Vagina (tissue), 2 donors: ENCODE measurements around the gene UBXN4. TPM values are rescaled to one million over a fixed set of nuclear protein-coding genes. Genes with fewer than 3 reads are reported as not detected.
"Not testable (repeated sequence)": the region's sequence is repeated elsewhere in the genome, so short reads cannot be mapped to it uniquely, and the experiment has no call there.

Experiments
- DNase-seq, 2 donors: peaks; one replicate each; pipeline ENCODE4 v3.0.0-alpha.2; 2017; ENCODE audit errors: extremely low spot score in 2 of 2
- H3K27ac ChIP-seq: fragments of 200-600 bp; sonication (generic); one replicate; pipeline ENCODE4 v1.5.1; 2019
- H3K27me3 ChIP-seq: fragments of 200-600 bp; sonication (generic); one replicate; pipeline ENCODE4 v1.5.1; 2019
- H3K36me3 ChIP-seq, 2 donors: fragments of 200-600 bp; sonication (generic); one replicate each; pipeline ENCODE4 v1.5.1; 2017 to 2019
- H3K4me1 ChIP-seq: fragments of 200-600 bp; sonication (generic); one replicate; pipeline ENCODE4 v1.5.1; 2019
- H3K4me3 ChIP-seq, 2 donors: fragments of 200-600 bp; sonication (generic); 1 replicate in 1 of 2; 2 replicates in 1 of 2; pipeline ENCODE4 v1.5.1; 2016 to 2019
- H3K9me3 ChIP-seq: fragments of 200-600 bp; sonication (generic); one replicate; pipeline ENCODE4 v1.5.1; 2019
- POLR2A ChIP-seq, 2 donors: fragments of 450-650 bp; IDR thresholded peaks; one replicate each; pipeline ENCODE4 v1.6.1; 2017; ENCODE audit warnings: antibody characterized with exemption in 2 of 2, mild to moderate bottlenecking in 2 of 2, moderate library complexity in 2 of 2
- POLR2AphosphoS5 ChIP-seq, 2 donors: sonication (generic); formaldehyde crosslinking; IDR thresholded peaks; one replicate each; pipeline ENCODE4 v1.9.0; 2017; ENCODE audit warnings: antibody characterized with exemption in 2 of 2, mild to moderate bottlenecking in 2 of 2, low read depth in 1 of 2; ENCODE audit not compliant: insufficient read depth in 1 of 2
- intact Hi-C: fragments of 100-400 bp; cut with DNase I; formaldehyde crosslinking; loops from one replicate; pipeline ENCODE4 v1.15.1; 2023
- total RNA-seq: library from RNA; depleted of rRNA; stranded (reverse); fragments of >200 nt; gene quantifications from one replicate; pipeline ENCODE4 v1.2.3, GENCODE V29; 2016
- TF ChIP-seq, protein P1 (sequence below), 3 experiments: fragments of 450-650 bp in 2 of 3; fragments of 200-600 bp in 1 of 3; sonication (generic) in 1 of 3; IDR thresholded peaks; one replicate each; pipeline ENCODE4 v1.5.1; 2017 to 2019; ENCODE audit warnings: antibody characterized with exemption in 3 of 3, mild to moderate bottlenecking in 2 of 3, moderate library complexity in 2 of 3

Gene UBXN4
- total RNA-seq, 1 donor from 2014 or later: 51.6 TPM

- Histone ChIP-seq H3K9me3 (no peaks in the 10 kb centered on the region), H3K27me3 (no peaks in the 10 kb centered on the region), H3K36me3 (no peaks in the 10 kb centered on the region), H3K4me3 (no peak overlapping the region), H3K27ac (no peak overlapping the region), H3K4me1 (no peaks in the 10 kb centered on the region)
- TF ChIP-seq, protein P1, sequence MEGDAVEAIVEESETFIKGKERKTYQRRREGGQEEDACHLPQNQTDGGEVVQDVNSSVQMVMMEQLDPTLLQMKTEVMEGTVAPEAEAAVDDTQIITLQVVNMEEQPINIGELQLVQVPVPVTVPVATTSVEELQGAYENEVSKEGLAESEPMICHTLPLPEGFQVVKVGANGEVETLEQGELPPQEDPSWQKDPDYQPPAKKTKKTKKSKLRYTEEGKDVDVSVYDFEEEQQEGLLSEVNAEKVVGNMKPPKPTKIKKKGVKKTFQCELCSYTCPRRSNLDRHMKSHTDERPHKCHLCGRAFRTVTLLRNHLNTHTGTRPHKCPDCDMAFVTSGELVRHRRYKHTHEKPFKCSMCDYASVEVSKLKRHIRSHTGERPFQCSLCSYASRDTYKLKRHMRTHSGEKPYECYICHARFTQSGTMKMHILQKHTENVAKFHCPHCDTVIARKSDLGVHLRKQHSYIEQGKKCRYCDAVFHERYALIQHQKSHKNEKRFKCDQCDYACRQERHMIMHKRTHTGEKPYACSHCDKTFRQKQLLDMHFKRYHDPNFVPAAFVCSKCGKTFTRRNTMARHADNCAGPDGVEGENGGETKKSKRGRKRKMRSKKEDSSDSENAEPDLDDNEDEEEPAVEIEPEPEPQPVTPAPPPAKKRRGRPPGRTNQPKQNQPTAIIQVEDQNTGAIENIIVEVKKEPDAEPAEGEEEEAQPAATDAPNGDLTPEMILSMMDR (IDR thresholded peaks at IDR 0.05): no peak
- no peak for TF ChIP-seq POLR2AphosphoS5 (IDR thresholded peaks at IDR 0.05; ENCODE audit: insufficient read depth in 1 of 2, low read depth in 1 of 2)
- TF ChIP-seq POLR2A (IDR thresholded peaks at IDR 0.05): no peak
- no peak for DNase-seq
- intact Hi-C loops: no loop called here
These were observed 33.5 kb upstream of the UBXN4 start for GRCh38 chr2:135708159-135708558.

- intact Hi-C loops: no loop called here
- Histone ChIP-seq H3K9me3 (no peaks in the 10 kb centered on the region), H3K4me1 (no peaks in the 10 kb centered on the region), H3K4me3 (no peak overlapping the region), H3K27me3 (no peaks in the 10 kb centered on the region), H3K36me3 (peaks cover 0 to 3% of the 10 kb centered on the region in 2 donors), H3K27ac (no peak overlapping the region)
- DNase-seq: no peak
- TF ChIP-seq POLR2AphosphoS5 (IDR thresholded peaks at IDR 0.05; ENCODE audit: insufficient read depth in 1 of 2, low read depth in 1 of 2): no peak
- TF ChIP-seq, protein P1 (IDR thresholded peaks at IDR 0.05): peak; percentile 85 to 97 (median 85)
These were observed 31.7 kb upstream of the UBXN4 start for GRCh38 chr2:135709992-135710391.

GRCh38 chr2:135715086-135715485 is 26.6 kb upstream of the UBXN4 start:
- H3K4me1 ChIP-seq, DNase-seq, H3K27ac ChIP-seq, H3K4me3 ChIP-seq, intact Hi-C loops, H3K9me3 ChIP-seq, H3K27me3 ChIP-seq: not testable (repeated sequence)
- peaks cover 0 to 25% of the 10 kb centered on the region in 2 donors for H3K36me3 ChIP-seq

DNA sequence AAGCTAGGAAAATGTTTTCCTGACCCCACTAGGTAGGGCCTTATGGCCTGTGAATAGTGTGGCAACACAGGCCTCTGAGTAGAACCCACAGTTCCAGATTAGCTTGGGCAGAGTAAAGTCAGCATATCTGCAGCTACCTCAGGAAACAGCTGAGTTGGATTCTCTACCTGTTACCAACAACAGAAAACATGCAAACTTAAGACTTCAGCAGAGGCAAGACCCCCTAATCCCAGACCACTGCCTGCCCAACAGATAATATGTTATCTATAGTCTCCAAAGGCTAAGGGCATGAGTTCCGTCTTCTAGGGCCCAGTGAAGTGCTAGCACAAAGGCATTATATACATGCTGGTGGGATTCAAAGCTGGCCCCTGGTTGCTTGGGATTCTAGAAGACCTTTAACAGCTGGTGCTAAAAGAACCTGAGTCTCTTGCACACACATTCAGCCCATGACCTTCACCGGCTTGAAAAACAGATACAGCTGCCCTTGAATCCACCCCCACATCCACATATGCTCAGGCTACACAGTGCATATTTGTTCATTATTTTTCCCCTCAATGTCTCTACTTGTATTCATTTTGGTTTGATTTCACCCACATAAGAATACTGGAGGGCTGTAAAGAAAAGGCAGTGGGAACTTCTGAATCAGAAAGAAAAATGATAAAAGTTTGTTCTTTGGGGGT is 13.5 kb upstream of the UBXN4 start:
- no peak overlapping the region for H3K27ac ChIP-seq
- TF ChIP-seq, protein P1 (IDR thresholded peaks at IDR 0.05): no peak
- no peak for TF ChIP-seq POLR2AphosphoS5 (IDR thresholded peaks at IDR 0.05; ENCODE audit: insufficient read depth in 1 of 2, low read depth in 1 of 2)
- TF ChIP-seq POLR2A (IDR thresholded peaks at IDR 0.05): no peak
- no peak overlapping the region for H3K4me3 ChIP-seq
- H3K36me3 ChIP-seq: peaks cover 0 to 7% of the 10 kb centered on the region in 2 donors
- no peaks in the 10 kb centered on the region for H3K4me1 ChIP-seq
- intact Hi-C loops: no loop called here
- no peak for DNase-seq
- no peaks in the 10 kb centered on the region for H3K27me3 ChIP-seq
- H3K9me3 ChIP-seq: no peaks in the 10 kb centered on the region

GRCh38 chr2:135732561-135732960 is 9.1 kb upstream of the UBXN4 start:
- no peak for TF ChIP-seq POLR2A (IDR thresholded peaks at IDR 0.05)
- TF ChIP-seq, protein P1 (IDR thresholded peaks at IDR 0.05): no peak
- TF ChIP-seq POLR2AphosphoS5 (IDR thresholded peaks at IDR 0.05; ENCODE audit: insufficient read depth in 1 of 2, low read depth in 1 of 2): no peak
- H3K4me3 ChIP-seq: no peak overlapping the region
- no peak for DNase-seq
- intact Hi-C loops: no loop called here
- no peak overlapping the region for H3K27ac ChIP-seq
- no peaks in the 10 kb centered on the region for H3K27me3 ChIP-seq
- no peaks in the 10 kb centered on the region for H3K4me1 ChIP-seq
- no peaks in the 10 kb centered on the region for H3K36me3 ChIP-seq
- no peaks in the 10 kb centered on the region for H3K9me3 ChIP-seq
